OCI-LY1 (cell line): Measurements from ENCODE around the gene COL9A3.

Source experiments
- CTCF ChIP-seq: fragments of 200-600 bp; sonication (generic), shearing (Covaris generic); IDR thresholded peaks from 2 replicates; pipeline ENCODE4 v1.5.1; 2017; ENCODE audit warnings: mild to moderate bottlenecking, antibody characterized with exemption, low read length, moderate library complexity, mixed read lengths
- EZH2 ChIP-seq: fragments of 200-600 bp; sonication (generic), shearing (Covaris generic); IDR thresholded peaks from 2 replicates; pipeline ENCODE4 v1.8.0; 2017; ENCODE audit warnings: borderline replicate concordance, mixed run types, mild to moderate bottlenecking, antibody characterized with exemption, low read length, moderate library complexity, mixed read lengths

GRCh38 chr20:62782149-62782892 lies 34.5 kb upstream of the COL9A3 start:
- peak; percentile 41; the same call in 1 of the 2 replicates for TF ChIP-seq CTCF
- TF ChIP-seq EZH2: no peak
